HCT116 (cell line): Measurements from ENCODE around the gene LSP1. TPM values are rescaled to one million over a fixed set of nuclear protein-coding genes. Genes with fewer than 3 reads are reported as not detected.

ENCODE experiments used
- ATAC-seq: fragments of 200-7000 bp; cut with Tn5 transposase; 2 replicates; pipeline ENCODE4 v1.9.1; 2020; ENCODE audit warnings: mild to moderate bottlenecking, moderate library complexity
- BruUV-seq: library from RNA; stranded (reverse); fragments of 400-500 nt; replicated peaks from 2 replicates; lab custom pipeline; 2021; lab: Mats Ljungman, UMichigan
- CTCF ChIA-PET: fragments of 300-600 bp; sonication (Branson Sonifier 250); formaldehyde crosslinking; loops from one replicate; lab custom pipeline; 2021; ENCODE audit warnings: antibody characterized with exemption; lab: Charles Lee
- POLR2A ChIA-PET: fragments of 300-600, 350-600 bp; sonication (Branson Sonifier 250); formaldehyde crosslinking; loops from one replicate; lab custom pipeline; 2021; ENCODE audit warnings: antibody characterized with exemption; lab: Charles Lee
- RAD21 ChIA-PET, 2 experiments: fragments of 300-600 bp; sonication (Branson Sonifier 250); formaldehyde crosslinking; loops; one replicate each; lab custom pipeline; 2023; ENCODE audit warnings: low total read pairs in 2 of 2; ENCODE audit not compliant: uncharacterized antibody in 2 of 2, unreplicated experiment in 2 of 2, low non-redundant PET in 1 of 2; lab: Charles Lee
- DNase-seq: peaks from one replicate; pipeline ENCODE4 v3.0.0-alpha.2; 2010; ENCODE audit warnings: low read depth, low spot score
- H2AFZ ChIP-seq: fragments of 200-600 bp; shearing (Covaris generic), sonication (generic); 2 replicates; pipeline ENCODE4 v1.6.1; 2017; ENCODE audit warnings: low read depth, mixed run types, mixed read lengths, antibody characterized with exemption, low read length; ENCODE audit not compliant: poor library complexity, severe bottlenecking
- H3K27ac ChIP-seq: 2 replicates; pipeline ENCODE4 v1.5.1; 2012; ENCODE audit warnings: low read depth, low read length
- H3K27me3 ChIP-seq: fragments of 200-600 bp; sonication (generic); 2 replicates; pipeline ENCODE4 v1.6.1; 2016; ENCODE audit warnings: mixed run types, low read length, mixed read lengths; ENCODE audit not compliant: insufficient read depth
- H3K36me3 ChIP-seq, 2 experiments: fragments of 200-500 bp in 1 of 2; fragments of 200-600 bp in 1 of 2; sonication (Bioruptor generic) in 1 of 2; sonication (generic) in 1 of 2; 2 replicates each; pipeline versions ENCODE4 v1.5.1 to v1.6.1; 2014 to 2016; ENCODE audit warnings: low read length in 2 of 2, inconsistent platforms in 1 of 2, mixed read lengths in 1 of 2, mixed run types in 1 of 2; ENCODE audit not compliant: insufficient read depth in 2 of 2, control insufficient read depth in 1 of 2
- H3K4me1 ChIP-seq, 2 experiments: fragments of 200-600 bp in 1 of 2; sonication (generic) in 1 of 2; 2 replicates each; pipeline versions ENCODE4 v1.5.1 to v1.6.1; 2012 to 2017; ENCODE audit warnings: low read length in 2 of 2, inconsistent platforms in 1 of 2, mild to moderate bottlenecking in 1 of 2, mixed read lengths in 1 of 2, mixed run types in 1 of 2, moderate library complexity in 1 of 2; ENCODE audit not compliant: insufficient read depth in 2 of 2, control insufficient read depth in 1 of 2
- H3K4me2 ChIP-seq: fragments of 200-600 bp; sonication (generic); 2 replicates; pipeline ENCODE4 v1.6.1; 2017; ENCODE audit warnings: mixed run types, low read length, mixed read lengths
- H3K4me3 ChIP-seq, 2 experiments: fragments of 200-600 bp in 1 of 2; sonication (generic) in 1 of 2; replicated peaks in 1 of 2; 2 replicates each; pipeline ENCODE4 v1.5.1; 2011 to 2016; ENCODE audit warnings: low read length in 2 of 2, control low read depth in 1 of 2, low read depth in 1 of 2, mild to moderate bottlenecking in 1 of 2, mixed read lengths in 1 of 2, mixed run types in 1 of 2
- H3K79me2 ChIP-seq: fragments of 200-600 bp; sonication (generic); 2 replicates; pipeline ENCODE4 v1.6.1; 2017; ENCODE audit warnings: mild to moderate bottlenecking, mixed run types, low read length, moderate library complexity, mixed read lengths; ENCODE audit not compliant: insufficient read depth
- H3K9ac ChIP-seq: fragments of 200-600 bp; sonication (generic); 2 replicates; pipeline ENCODE4 v1.6.1; 2016; ENCODE audit warnings: low read length, mixed read lengths
- H3K9me2 ChIP-seq: fragments of 200-600 bp; sonication (generic), shearing (Covaris generic); 2 replicates; pipeline ENCODE4 v1.6.1; 2017; ENCODE audit warnings: mixed run types, mild to moderate bottlenecking, moderate library complexity; ENCODE audit not compliant: insufficient read depth
- H3K9me3 ChIP-seq, 2 experiments: fragments of 200-500 bp in 1 of 2; fragments of 200-600 bp in 1 of 2; sonication (Bioruptor generic) in 1 of 2; sonication (generic) in 1 of 2; 2 replicates each; pipeline ENCODE4 v1.6.1; 2014 to 2017; ENCODE audit warnings: low read length in 2 of 2, mixed read lengths in 2 of 2, inconsistent platforms in 1 of 2, low read depth in 1 of 2, mild to moderate bottlenecking in 1 of 2, mixed run types in 1 of 2, moderate library complexity in 1 of 2; ENCODE audit not compliant: control insufficient read depth in 1 of 2, insufficient read depth in 1 of 2
- H4K20me1 ChIP-seq: fragments of 200-600 bp; sonication (generic), shearing (Covaris generic); 2 replicates; pipeline ENCODE4 v1.6.1; 2017; ENCODE audit warnings: mixed run types, mild to moderate bottlenecking, moderate library complexity; ENCODE audit not compliant: insufficient read depth
- CTCF ChIP-seq, 3 experiments: fragments of 200-600 bp in 1 of 3; sonication (generic) in 1 of 3; IDR thresholded peaks in 2 of 3; conservative IDR thresholded peaks in 1 of 3; 2 replicates each; pipeline ENCODE4 v1.5.1; 2012 to 2017; ENCODE audit warnings: low read depth in 2 of 3, low read length in 2 of 3, antibody characterized with exemption in 1 of 3, borderline replicate concordance in 1 of 3, control low read depth in 1 of 3, mild to moderate bottlenecking in 1 of 3, mixed read lengths in 1 of 3, mixed run types in 1 of 3, moderate library complexity in 1 of 3; ENCODE audit not compliant: insufficient read depth in 1 of 3
- EZH2phosphoT487 ChIP-seq: fragments of 200-600 bp; IDR thresholded peaks from 2 replicates; pipeline ENCODE4 v1.6.1; 2018; ENCODE audit warnings: antibody characterized with exemption, borderline replicate concordance
- FOSL1 ChIP-seq: IDR thresholded peaks from 2 replicates; pipeline ENCODE4 v1.6.1; 2012; ENCODE audit warnings: low read depth
- JUND ChIP-seq: IDR thresholded peaks from 2 replicates; pipeline ENCODE4 v1.6.1; 2012
- POLR2AphosphoS5 ChIP-seq: IDR thresholded peaks from 2 replicates; pipeline ENCODE4 v1.6.1; 2011; ENCODE audit warnings: mild to moderate bottlenecking, low read depth, low read length, moderate library complexity
- REST ChIP-seq: IDR thresholded peaks from 2 replicates; pipeline ENCODE4 v1.6.1; 2012; ENCODE audit warnings: low read depth
- SRF ChIP-seq: IDR thresholded peaks from 2 replicates; pipeline ENCODE4 v1.6.1; 2012; ENCODE audit warnings: low read depth
- TCF7L2 ChIP-seq: IDR thresholded peaks from 2 replicates; pipeline ENCODE4 v1.7.0; 2011; ENCODE audit warnings: borderline replicate concordance, inconsistent platforms; ENCODE audit not compliant: insufficient read depth, insufficient read length; ENCODE audit errors: extremely low read depth
- YY1 ChIP-seq: IDR thresholded peaks from 2 replicates; pipeline ENCODE4 v1.6.1; 2011; ENCODE audit warnings: low read length, low read depth, moderate library complexity, mild to moderate bottlenecking; ENCODE audit not compliant: insufficient replicate concordance; ENCODE audit errors: extremely low read depth
- ZFX ChIP-seq: fragments of 450-650 bp; IDR thresholded peaks from 2 replicates; pipeline ENCODE4 v1.6.1; 2017
- intact Hi-C: fragments of 100-400 bp; cut with micrococcal nuclease; formaldehyde crosslinking; loops from 2 replicates; pipeline ENCODE4 v1.10.0; 2022
- total RNA-seq: library from RNA; stranded (reverse); gene quantifications from one replicate; pipeline ENCODE4 v1.2.1, GENCODE V29; 2021; ENCODE audit not compliant: unreplicated experiment
- TF ChIP-seq, protein P1 (sequence below): IDR thresholded peaks from 2 replicates; pipeline ENCODE4 v1.6.1; 2012
- TF ChIP-seq, protein P2 (sequence below): IDR thresholded peaks from 2 replicates; pipeline ENCODE4 v1.6.1; 2011; ENCODE audit warnings: mild to moderate bottlenecking, low read length, moderate library complexity; ENCODE audit not compliant: insufficient replicate concordance; ENCODE audit errors: extremely low read depth

The LSP1 gene
- total RNA-seq, 1 experiment from 2014 or later = 1.3 TPM

DNA sequence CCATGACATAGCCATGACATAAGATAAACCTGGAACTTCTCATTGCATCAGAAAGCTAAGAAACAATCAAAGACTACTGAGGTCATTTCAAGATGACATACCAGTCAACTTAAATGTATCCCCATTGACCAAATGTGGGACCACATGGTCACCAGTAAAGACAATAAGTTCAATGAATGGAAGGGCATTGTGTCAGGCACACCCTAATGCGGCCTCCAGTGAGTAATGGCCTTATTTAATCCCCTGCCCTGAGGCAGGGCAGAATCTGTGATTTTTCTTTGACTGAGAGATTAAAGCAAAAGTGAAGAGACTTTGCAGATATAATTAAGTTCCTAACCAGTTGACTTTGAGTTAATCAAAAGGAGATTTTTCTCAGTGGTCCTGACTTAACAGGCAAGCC lies 35.4 kb upstream of the LSP1 start (continued):
- TF ChIP-seq YY1 = no peak
- TF ChIP-seq TCF7L2 = no peak

GRCh38 chr11:1819074-1819473 lies 33.8 kb upstream of the LSP1 start:
- no peak for DNase-seq
- no peaks in the 10 kb centered on the region for H3K27me3 ChIP-seq
- H3K9ac ChIP-seq = no peak overlapping the region
- intact Hi-C loops = no loop called here
- no peak overlapping the region for H3K4me2 ChIP-seq
- H3K79me2 ChIP-seq = no peaks in the 10 kb centered on the region
- H3K27ac ChIP-seq = no peak overlapping the region
- H3K9me3 ChIP-seq = peaks cover 4 to 6% of the 10 kb centered on the region in 2 experiments; a peak in 2 of 4 replicates
- no peaks in the 10 kb centered on the region for H4K20me1 ChIP-seq
- ChIA-PET POLR2A (no interaction called here), RAD21 (no interaction called here), CTCF (no interaction called here)
- BruUV-seq = no TSS peak
- no peak overlapping the region for H2AFZ ChIP-seq
- no peak overlapping the region for H3K4me3 ChIP-seq
- no peak for TF ChIP-seq ZFX
- TF ChIP-seq FOSL1 = no peak
- TF ChIP-seq, protein P1, sequence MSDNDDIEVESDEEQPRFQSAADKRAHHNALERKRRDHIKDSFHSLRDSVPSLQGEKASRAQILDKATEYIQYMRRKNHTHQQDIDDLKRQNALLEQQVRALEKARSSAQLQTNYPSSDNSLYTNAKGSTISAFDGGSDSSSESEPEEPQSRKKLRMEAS = no peak
- no peak for TF ChIP-seq TCF7L2
- TF ChIP-seq SRF = no peak
- no peak for TF ChIP-seq CTCF (IDR thresholded peaks at IDR 0.05 in 2 of 3, conservative IDR thresholded peaks at IDR 0.05 in 1 of 3; ENCODE audit: borderline replicate concordance in 1 of 3, insufficient read depth in 1 of 3, low read depth in 2 of 3, low read length in 2 of 3)
- TF ChIP-seq, protein P2, sequence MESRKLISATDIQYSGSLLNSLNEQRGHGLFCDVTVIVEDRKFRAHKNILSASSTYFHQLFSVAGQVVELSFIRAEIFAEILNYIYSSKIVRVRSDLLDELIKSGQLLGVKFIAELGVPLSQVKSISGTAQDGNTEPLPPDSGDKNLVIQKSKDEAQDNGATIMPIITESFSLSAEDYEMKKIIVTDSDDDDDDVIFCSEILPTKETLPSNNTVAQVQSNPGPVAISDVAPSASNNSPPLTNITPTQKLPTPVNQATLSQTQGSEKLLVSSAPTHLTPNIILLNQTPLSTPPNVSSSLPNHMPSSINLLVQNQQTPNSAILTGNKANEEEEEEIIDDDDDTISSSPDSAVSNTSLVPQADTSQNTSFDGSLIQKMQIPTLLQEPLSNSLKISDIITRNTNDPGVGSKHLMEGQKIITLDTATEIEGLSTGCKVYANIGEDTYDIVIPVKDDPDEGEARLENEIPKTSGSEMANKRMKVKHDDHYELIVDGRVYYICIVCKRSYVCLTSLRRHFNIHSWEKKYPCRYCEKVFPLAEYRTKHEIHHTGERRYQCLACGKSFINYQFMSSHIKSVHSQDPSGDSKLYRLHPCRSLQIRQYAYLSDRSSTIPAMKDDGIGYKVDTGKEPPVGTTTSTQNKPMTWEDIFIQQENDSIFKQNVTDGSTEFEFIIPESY = no peak
- no peak for TF ChIP-seq REST
- TF ChIP-seq POLR2AphosphoS5 = no peak
- TF ChIP-seq JUND = no peak
- TF ChIP-seq EZH2phosphoT487 = no peak
- no peaks in the 10 kb centered on the region for H3K4me1 ChIP-seq
- H3K9me2 ChIP-seq = no peaks in the 10 kb centered on the region
- no peaks in the 10 kb centered on the region for H3K36me3 ChIP-seq
- no peak for ATAC-seq
